Measurements from ENCODE around the gene CHST8. TPM values are rescaled to one million over a fixed set of nuclear protein-coding genes. Genes with fewer than 3 reads are reported as not detected.
"Not testable (repeated sequence)": the region's sequence is repeated elsewhere in the genome, so short reads cannot be mapped to it uniquely, and the experiment has no call there.

CHST8 gene
- total RNA-seq, 1 donor from 2014 or later: 1.4 TPM

GRCh38 chr19:33809960-33810359, 188.2 kb downstream of the CHST8 start:
- no peak for DNase-seq (ENCODE audit: low spot score)

- DNase-seq (ENCODE audit: low spot score): no peak
Observed at GRCh38 chr19:33810821-33811220, 189.1 kb downstream of the CHST8 start.

- no peak for DNase-seq (ENCODE audit: low spot score)
Observed at GRCh38 chr19:33811246-33811645, 189.5 kb downstream of the CHST8 start.

GRCh38 chr19:33811736-33812387, 190.1 kb downstream of the CHST8 start:
- DNase-seq (ENCODE audit: low spot score): no peak

GRCh38 chr19:33812388-33813330, 190.9 kb downstream of the CHST8 start:
- DNase-seq (ENCODE audit: low spot score): no peak

- peak; percentile 75 for DNase-seq (ENCODE audit: low spot score)
Observed at GRCh38 chr19:33813391-33814101, 191.8 kb downstream of the CHST8 start.

- peak; percentile 43 for DNase-seq (ENCODE audit: low spot score)
Observed at GRCh38 chr19:33814181-33815165, 192.7 kb downstream of the CHST8 start.

GRCh38 chr19:33815380-33816340, 193.9 kb downstream of the CHST8 start:
- peak; percentile 53 for DNase-seq (ENCODE audit: low spot score)

GRCh38 chr19:33818411-33818810, 196.7 kb downstream of the CHST8 start:
- DNase-seq (ENCODE audit: low spot score): peak; percentile 55

- DNase-seq (ENCODE audit: low spot score): not testable (repeated sequence)
Observed at GRCh38 chr19:33819078-33819477, 197.3 kb downstream of the CHST8 start.

GRCh38 chr19:33819506-33819879, 197.7 kb downstream of the CHST8 start:
- DNase-seq (ENCODE audit: low spot score): no peak

- peak; percentile 92 for DNase-seq (ENCODE audit: low spot score)
Observed at GRCh38 chr19:33819880-33820781, 198.4 kb downstream of the CHST8 start.

- DNase-seq (ENCODE audit: low spot score): no peak
Observed at GRCh38 chr19:33821871-33822270, 200.1 kb downstream of the CHST8 start.

Other genes starting within 250 kb of the CHST8 start
- gene CEBPG, start 248.2 kb upstream of the CHST8 start, total RNA-seq: 33.0 TPM
- gene PEPD, start 100.2 kb upstream of the CHST8 start, total RNA-seq: 97.0 TPM
- 18.4 TPM for gene KCTD15, start 174.9 kb downstream of the CHST8 start, total RNA-seq